GM12892 (cell line): ENCODE results near the gene GDF15.

Experiments
- DNase-seq: peaks from one replicate; pipeline ENCODE4 v3.0.0; 2011; ENCODE audit not compliant: insufficient read length
- FAIRE-seq: peaks from 2 replicates; lab custom pipeline; 2011; peaks lifted over from hg19 to GRCh38; lab: Jason Lieb, UNC
- POLR2A ChIP-seq: IDR thresholded peaks from 2 replicates; pipeline ENCODE4 v1.6.1; 2011; ENCODE audit warnings: low read depth, low read length, control low read depth
- POLR2AphosphoS5 ChIP-seq: IDR thresholded peaks from 2 replicates; pipeline ENCODE4 v1.6.1; 2011; ENCODE audit warnings: low read depth, low read length, control low read depth
- TAF1 ChIP-seq: IDR thresholded peaks from 2 replicates; pipeline ENCODE4 v1.6.1; 2011; ENCODE audit warnings: low read depth, mild to moderate bottlenecking, control low read depth, low read length, borderline replicate concordance

GDF15 gene

DNA sequence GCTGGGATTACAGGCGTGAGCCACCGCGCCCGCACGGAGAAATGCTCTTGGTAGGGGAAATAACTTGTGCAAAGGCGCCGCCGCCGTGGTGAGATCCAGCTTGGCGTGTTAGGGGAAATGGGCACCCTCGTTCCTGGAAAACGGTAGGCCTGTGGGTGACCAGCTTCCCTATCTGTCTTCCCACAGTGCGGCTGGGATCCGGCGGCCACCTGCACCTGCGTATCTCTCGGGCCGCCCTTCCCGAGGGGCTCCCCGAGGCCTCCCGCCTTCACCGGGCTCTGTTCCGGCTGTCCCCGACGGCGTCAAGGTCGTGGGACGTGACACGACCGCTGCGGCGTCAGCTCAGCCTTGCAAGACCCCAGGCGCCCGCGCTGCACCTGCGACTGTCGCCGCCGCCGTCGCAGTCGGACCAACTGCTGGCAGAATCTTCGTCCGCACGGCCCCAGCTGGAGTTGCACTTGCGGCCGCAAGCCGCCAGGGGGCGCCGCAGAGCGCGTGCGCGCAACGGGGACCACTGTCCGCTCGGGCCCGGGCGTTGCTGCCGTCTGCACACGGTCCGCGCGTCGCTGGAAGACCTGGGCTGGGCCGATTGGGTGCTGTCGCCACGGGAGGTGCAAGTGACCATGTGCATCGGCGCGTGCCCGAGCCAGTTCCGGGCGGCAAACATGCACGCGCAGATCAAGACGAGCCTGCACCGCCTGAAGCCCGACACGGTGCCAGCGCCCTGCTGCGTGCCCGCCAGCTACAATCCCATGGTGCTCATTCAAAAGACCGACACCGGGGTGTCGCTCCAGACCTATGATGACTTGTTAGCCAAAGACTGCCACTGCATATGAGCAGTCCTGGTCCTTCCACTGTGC is 2.4 kb downstream of the GDF15 start:
- FAIRE-seq, result peak; percentile 91
- peak; percentile 94 for DNase-seq

GRCh38 chr19:18388960-18389725 is 3.2 kb downstream of the GDF15 start:
- no peak for DNase-seq
- no peak for FAIRE-seq
- no peak for TF ChIP-seq POLR2A
- no peak for TF ChIP-seq TAF1
- no peak for TF ChIP-seq POLR2AphosphoS5

More for the DNA sequence above, 2.4 kb downstream of the GDF15 start:
- no peak for TF ChIP-seq POLR2A
- no peak for TF ChIP-seq TAF1
- TF ChIP-seq POLR2AphosphoS5, result no peak

DNA sequence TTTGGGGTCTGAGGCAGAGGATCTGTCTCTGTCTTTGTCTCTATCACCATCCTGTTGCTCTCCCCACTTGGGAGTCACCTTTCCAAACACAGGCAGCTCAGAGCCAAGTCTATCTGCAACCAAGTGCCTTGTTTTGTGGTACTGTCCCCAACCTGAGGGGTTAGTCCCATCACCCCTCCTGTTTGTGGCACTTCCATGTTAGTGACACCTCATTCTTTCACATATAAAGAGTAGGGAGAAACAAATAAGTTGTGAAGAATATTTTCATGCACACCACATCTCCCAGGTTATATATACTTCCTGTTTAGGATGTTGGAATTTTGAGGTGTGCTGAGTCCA is 3.7 kb downstream of the GDF15 start:
- no peak for FAIRE-seq
- TF ChIP-seq POLR2AphosphoS5 (no peak), POLR2A (no peak), TAF1 (no peak)
- no peak for DNase-seq

- no peak for FAIRE-seq
- no peak for TF ChIP-seq TAF1
- TF ChIP-seq POLR2AphosphoS5, result no peak
- TF ChIP-seq POLR2A, result no peak
- DNase-seq, result no peak
Observed at GRCh38 chr19:18390065-18390907, 4.3 kb downstream of the GDF15 start.

- DNase-seq, result no peak
- TF ChIP-seq POLR2A (no peak), TAF1 (no peak), POLR2AphosphoS5 (no peak)
- FAIRE-seq, result no peak
Observed at GRCh38 chr19:18391509-18392075, 5.6 kb downstream of the GDF15 start.

DNA sequence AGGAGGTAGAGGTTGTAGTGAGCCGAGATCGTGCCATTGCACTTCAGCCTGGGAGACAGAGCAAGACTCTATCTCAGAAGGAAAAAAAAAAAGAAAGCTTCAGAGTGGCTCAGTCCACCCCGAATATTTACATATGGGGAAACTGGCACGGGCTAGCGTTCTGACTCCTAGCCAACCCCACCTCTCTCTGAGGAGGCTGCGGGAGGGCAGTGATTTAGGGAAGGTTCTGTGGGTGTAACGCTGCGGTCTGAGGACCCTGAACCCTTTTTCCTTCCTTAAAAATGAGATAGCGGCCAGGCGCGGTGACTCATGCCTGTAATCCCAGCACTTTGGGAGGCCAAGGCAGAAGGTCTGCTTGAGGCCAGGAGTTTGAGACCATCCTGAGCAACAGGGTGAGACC is 6.5 kb downstream of the GDF15 start:
- no peak for DNase-seq
- no peak for FAIRE-seq
- TF ChIP-seq TAF1 (no peak), POLR2AphosphoS5 (no peak), POLR2A (no peak)

DNA sequence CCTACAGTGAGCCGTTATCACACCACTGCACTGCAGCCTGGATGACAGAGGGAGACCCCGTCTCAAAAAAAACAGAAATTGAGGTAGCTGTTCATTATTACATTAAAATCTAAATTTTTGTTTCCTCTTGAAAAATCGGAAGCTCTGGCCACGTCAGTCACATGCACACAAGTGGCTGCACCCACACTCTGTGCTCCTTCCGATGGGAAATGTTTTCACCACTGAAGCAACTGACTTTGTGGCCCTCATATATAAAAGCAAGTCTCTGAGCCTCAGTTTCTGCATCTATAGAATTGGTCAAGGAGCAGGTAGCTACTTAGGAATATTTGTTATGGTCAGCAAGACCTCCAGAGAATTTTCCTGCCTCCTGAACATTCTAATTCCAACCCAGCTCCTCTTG is 7.0 kb downstream of the GDF15 start:
- TF ChIP-seq POLR2AphosphoS5 (no peak), POLR2A (no peak), TAF1 (no peak)
- DNase-seq (no peak), FAIRE-seq (no peak)

- peak; percentile 80 for FAIRE-seq
- no peak for TF ChIP-seq TAF1
- TF ChIP-seq POLR2AphosphoS5, result no peak
Observed at GRCh38 chr19:18393836-18394235, 7.9 kb downstream of the GDF15 start.

GRCh38 chr19:18396471-18397241 is 10.7 kb downstream of the GDF15 start:
- no peak for TF ChIP-seq POLR2AphosphoS5
- TF ChIP-seq TAF1, result no peak
- no peak for TF ChIP-seq POLR2A
- no peak for DNase-seq
- FAIRE-seq, result no peak

More at GRCh38 chr19:18393836-18394235, 7.9 kb downstream of the GDF15 start:
- no peak for DNase-seq

DNA sequence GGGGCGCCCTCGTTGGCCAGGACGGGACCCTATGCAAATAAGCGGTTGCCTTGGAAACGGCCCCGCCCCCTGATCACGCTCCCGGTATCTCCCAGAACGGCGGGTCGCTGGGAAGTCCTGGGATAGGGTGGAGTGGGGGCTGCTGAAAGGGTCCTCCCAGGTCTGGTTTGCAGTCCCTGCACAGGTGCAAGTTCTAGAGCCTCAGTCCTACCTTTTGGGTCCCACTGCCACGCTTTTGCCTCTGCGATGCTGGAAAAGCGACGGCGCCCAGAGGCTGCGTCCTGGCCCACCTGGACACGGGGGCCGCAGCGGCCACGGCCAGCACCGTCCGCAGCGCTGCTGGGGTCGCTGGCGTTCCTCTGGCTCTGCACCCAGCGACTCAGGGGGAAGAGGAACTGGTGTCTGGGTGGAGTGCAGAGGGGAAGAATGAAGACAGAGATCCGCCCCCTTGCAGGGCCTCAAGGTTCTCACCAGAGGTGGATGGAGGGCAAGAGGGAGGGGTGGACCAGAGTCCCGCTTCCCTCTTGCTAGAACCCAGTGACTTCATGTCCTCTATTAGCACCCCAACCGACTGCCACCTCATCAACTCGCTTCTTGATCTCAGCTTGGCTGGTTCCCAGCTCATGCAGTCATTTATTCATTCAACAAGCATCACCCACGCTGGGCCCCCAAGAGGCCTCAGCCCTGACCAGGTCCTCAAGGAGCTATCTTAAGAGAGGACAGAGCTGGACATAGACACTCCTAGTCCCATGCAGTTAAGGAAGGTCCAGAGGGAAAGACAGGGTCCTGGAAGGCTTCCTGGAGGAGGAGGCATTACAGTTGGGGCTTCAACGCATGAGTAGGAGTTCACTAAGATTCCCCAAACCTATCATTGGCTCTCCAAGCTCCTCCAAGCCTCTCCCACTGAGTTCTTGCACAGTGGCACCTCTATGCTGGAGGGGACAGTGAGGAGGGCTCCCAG is 11.6 kb downstream of the GDF15 start, which contains the start of gene LRRC25:
LRRC25 (minus strand) TSS at position 381 of the 961 bp plus-strand sequence. CDS start 659 bp downstream, outside the sequence.
- peak; percentile 74 for FAIRE-seq
- TF ChIP-seq POLR2AphosphoS5 (no peak), POLR2A (0 out of 2 replicates have a peak, but pooled peaks have one; percentile 33), TAF1 (no peak)
- no peak for DNase-seq
